Germinal center (tissue), 1 donor: ENCODE measurements around the gene COL5A3.
"Not testable (repeated sequence)": the region's sequence is repeated elsewhere in the genome, so short reads cannot be mapped to it uniquely, and the experiment has no call there.

ENCODE experiments used
- DNase-seq: peaks from one replicate; pipeline ENCODE4 v3.0.0; 2012; ENCODE audit warnings: mixed read lengths, low spot score

The COL5A3 gene

DNA sequence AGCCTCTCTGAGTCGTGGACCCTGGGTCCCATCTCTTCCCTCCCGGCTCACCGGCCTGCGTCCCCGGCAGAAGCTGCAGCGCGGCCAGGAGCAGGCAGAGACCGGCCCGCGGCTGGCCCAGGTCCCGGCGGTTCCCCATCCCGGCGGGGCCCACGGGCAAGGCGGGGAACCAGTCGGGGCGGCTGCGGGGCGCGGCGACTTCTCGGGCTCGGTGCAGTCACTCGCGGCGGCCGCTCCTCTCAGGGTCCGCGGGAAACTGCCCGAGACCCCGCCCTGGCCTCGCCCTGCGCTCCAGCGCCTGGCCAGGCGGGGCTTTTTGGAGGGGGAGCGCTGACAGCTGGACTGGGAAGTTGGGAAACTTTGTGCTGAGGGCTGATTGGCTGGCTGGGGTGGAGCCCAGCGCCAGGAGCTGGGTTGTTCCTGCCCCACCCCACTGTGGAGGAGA is at the start of gene COL5A3:
Gene COL5A3, minus strand, starts transcription at position 258 of the 445 bp plus-strand sequence. Its CDS starts 119 bp downstream, at position 139.
- DNase-seq = no peak

GRCh38 chr19:10052602-10053360 is 42.5 kb upstream of the COL5A3 start:
- no peak for DNase-seq

- DNase-seq = no peak
These were observed 39.3 kb upstream of the COL5A3 start for GRCh38 chr19:10049626-10050025.

- DNase-seq = peak; percentile 22
These were observed 35.1 kb upstream of the COL5A3 start for GRCh38 chr19:10045371-10045770.

DNA sequence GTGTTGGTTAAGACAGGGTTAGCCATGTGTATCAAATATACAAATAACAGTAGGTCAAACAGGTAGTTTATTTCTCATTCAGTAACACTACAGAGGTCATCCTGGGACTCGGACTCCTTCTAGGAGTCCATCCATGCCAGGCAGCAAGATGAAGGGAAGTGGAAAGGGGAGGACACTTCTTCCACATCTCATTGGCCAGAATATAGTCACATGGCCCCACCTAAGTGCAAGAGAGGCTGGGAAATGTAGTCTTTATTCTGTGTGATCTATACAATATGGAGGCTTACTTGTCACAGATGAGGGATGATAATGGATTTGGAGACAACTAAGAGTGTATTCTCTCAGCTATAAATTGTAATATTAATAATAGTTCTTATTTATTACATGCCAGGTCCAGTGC is 34.1 kb upstream of the COL5A3 start:
- DNase-seq = peak; percentile 36

GRCh38 chr19:10043286-10043927 is 33.1 kb upstream of the COL5A3 start:
- no peak for DNase-seq

- no peak for DNase-seq
These were observed 27.5 kb upstream of the COL5A3 start for GRCh38 chr19:10037809-10038208.

- DNase-seq = no peak
These were observed 27.1 kb upstream of the COL5A3 start for GRCh38 chr19:10037367-10037766.

DNA sequence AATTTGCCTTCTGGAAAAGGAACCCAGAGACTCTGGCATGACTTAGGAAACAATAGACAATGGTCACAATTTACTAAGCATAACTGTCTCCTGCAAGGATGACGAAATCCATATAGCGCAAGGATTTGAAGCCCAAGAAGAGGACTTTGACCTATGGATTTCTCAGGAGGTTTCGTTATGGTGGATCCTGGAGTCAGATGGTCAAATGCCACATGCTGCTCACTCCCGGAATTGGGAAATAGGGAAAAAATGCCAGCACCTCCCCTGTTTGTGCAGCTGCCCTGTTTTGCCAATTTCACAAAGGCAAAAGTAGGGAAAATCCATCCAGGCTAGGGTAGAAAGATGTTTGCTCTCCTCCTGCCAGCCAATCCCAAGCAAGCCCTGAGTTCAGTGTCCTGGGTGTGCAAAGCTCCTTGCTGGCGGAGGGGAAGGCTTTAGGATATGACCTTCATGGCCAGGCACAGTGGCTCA is 26.3 kb upstream of the COL5A3 start:
- DNase-seq = no peak

DNA sequence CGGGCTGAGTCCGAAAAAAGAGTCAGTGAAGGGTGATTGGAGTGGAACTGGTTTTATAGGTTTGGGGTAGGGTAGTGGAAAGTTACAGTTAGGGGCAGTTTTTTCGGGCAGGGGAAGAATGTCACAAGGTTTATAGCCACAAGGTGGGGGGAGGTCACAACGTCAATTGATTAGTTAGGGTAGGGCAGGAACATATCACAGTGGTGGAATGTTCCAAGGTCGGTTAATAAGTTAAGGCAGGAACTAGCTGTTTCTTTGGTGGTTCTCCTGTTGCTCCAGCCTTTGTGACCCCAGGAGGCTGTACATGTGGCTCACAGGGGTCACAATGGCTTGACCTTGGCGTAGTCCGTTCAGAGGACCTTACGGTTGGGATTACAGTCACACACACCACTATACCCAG is 23.3 kb upstream of the COL5A3 start:
- DNase-seq = no peak

- DNase-seq = peak; percentile 89
These were observed 17.1 kb upstream of the COL5A3 start for GRCh38 chr19:10027158-10027997.

DNA sequence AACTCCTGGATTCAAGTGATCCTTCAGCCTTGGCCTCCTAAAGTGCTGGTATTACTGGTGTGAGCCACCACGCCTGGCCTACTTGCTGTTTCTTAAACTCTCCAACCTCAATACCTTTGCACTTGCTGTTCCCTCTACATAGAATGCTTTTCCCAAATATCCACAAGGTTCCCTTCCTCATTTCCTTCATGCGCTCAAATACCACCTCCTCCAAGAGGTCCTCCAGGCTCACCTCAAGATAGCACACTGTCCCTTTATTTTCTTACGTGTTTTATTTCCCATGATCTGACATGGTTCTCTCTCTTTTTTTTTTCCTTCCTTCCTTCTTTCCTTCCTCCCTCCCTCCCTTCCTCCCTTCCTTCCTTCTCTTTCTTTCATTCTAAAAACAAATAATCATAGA is 16.4 kb upstream of the COL5A3 start:
- DNase-seq = no peak

DNA sequence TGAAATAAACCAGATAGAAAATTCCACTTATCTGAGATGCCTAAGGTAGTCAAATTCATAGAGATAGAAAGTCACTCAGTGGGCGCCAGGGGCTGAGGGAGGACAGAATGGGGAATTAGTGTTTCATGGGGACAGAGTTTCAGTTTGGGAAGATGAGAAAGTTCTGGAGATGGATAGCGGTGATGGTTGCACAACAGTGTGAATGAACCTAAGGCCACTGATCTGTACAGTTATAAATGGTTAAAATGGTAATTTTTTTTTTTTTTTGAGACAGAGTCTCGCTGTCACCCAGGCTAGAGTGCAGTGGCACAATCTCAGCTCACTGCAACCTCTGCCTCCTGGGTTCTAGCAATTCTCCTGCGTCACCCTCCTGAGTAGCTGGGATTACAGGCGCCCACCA is 12.8 kb upstream of the COL5A3 start:
- not testable (repeated sequence) for DNase-seq

DNA sequence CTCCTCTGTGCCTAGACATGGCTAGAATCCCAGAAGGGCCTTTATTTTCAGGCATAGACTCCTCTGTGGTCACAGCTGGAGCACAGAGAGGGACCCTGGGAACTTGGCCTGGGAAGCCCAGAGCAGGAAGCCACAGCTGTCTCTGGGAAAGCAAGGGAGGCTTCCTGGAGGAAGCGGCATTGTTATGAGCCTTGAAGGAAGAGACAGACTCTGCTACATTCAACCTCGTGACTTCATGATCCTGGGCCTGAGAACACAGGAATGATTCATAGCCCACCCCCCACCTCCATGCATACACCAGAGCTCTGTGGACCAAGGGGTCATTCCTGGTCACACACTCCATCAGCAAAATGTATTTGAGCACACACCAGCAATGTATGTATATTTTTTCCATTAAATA is 11.6 kb upstream of the COL5A3 start:
- no peak for DNase-seq

- DNase-seq = no peak
These were observed 11.1 kb upstream of the COL5A3 start for GRCh38 chr19:10021446-10021845.

GRCh38 chr19:10020851-10021250 is 10.5 kb upstream of the COL5A3 start:
- DNase-seq = no peak

GRCh38 chr19:10019246-10019645 is 8.9 kb upstream of the COL5A3 start:
- DNase-seq = no peak

- no peak for DNase-seq
These were observed 8.5 kb upstream of the COL5A3 start for GRCh38 chr19:10018786-10019185.

- DNase-seq = no peak
These were observed 8.0 kb upstream of the COL5A3 start for GRCh38 chr19:10018263-10018662.

DNA sequence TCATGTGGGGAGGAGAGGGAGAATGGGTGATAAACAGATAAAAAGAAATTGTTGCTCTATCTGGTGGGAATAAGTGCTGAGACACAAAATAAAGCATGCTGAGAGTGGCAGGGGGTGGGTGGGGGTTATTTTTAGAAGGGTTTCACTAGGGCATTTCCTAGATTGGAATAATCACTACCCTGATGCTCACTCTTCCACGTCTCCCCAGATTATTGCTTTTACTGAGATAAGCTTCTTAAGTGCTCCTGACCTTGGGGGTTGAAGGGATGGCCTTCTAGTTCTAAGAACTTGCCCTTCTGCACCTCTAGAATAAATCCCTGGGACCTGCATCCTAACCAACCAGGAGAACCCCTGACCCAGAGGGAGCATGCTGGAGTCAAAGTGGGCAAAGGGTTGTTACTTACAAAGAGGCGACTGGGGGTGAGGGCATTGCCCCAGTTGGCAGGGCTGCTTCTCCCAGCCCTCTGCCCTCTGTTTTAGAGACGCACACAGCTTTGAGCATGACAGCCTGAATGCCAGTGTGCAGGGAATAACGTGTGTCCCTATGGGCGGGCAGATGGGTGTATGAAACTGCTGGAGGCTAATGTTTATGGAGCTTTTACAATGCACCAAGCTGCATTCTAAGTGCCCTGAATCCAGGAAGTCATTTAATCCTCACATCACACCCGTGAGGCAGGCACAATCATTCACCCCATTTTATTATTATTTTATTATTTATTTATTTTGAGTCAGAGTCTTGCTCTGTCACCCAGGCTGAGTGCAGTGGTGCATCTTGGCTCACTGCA is 3.7 kb upstream of the COL5A3 start:
- DNase-seq = no peak

- no peak for DNase-seq
These were observed 3.0 kb upstream of the COL5A3 start, which contains the start of gene RDH8 for GRCh38 chr19:10013316-10013715. RDH8 (plus strand) TSS chr19:10013483; CDS start chr19:10013498, 15 bp downstream.

DNA sequence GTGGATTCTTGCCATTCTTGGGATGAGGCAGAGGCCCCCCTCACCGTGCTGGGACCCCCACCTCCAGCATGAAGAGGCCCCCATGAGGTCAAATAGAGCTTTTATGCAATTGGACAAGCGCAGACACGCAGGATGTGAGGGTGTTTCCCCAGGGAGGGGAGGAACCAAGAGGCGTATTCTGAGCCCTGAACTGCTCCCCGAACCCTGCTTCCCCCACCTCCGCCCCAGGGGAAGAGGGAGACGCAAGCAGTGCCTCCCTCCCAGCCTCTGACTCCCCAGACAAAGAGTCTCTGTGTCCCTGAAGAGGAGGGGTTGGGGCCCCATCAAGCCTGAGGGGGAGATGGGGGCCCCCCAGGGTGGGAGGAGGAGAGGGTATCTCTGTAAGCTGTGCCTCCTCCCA is 1.7 kb upstream of the COL5A3 start:
- DNase-seq = no peak
